Effector memory CD8-positive, alpha-beta T cell (primary cell): ENCODE results near the gene SLC12A6.
"Not testable (repeated sequence)": the region's sequence is repeated elsewhere in the genome, so short reads cannot be mapped to it uniquely, and the experiment has no call there.

Source experiments
- ATAC-seq: fragments of 150-1000 bp; cut with Tn5 transposase; replicated peaks from 2 replicates; pipeline ENCODE4 v1.10.0; 2021; ENCODE audit warnings: mild to moderate bottlenecking, moderate library complexity
- DNase-seq, 3 experiments: peaks; one replicate each; pipeline ENCODE4 v3.0.0; 2021
- H3K27ac Mint-ChIP-seq, 2 donors: one replicate each; pipeline ENCODE4 v1.8.0; 2022; ENCODE audit warnings: mild to moderate bottlenecking in 2 of 2, mixed read lengths in 2 of 2, moderate library complexity in 2 of 2
- H3K27me3 Mint-ChIP-seq, 2 donors: one replicate each; pipeline ENCODE4 v1.8.0; 2022; ENCODE audit warnings: mixed read lengths in 2 of 2
- H3K36me3 Mint-ChIP-seq: one replicate; pipeline ENCODE4 v1.8.0; 2022; ENCODE audit warnings: mild to moderate bottlenecking, moderate library complexity, mixed read lengths; ENCODE audit not compliant: insufficient read depth
- H3K4me1 Mint-ChIP-seq, 2 donors: one replicate each; pipeline ENCODE4 v1.8.0; 2022; ENCODE audit warnings: low read depth in 2 of 2, mixed read lengths in 2 of 2
- H3K4me3 Mint-ChIP-seq, 2 donors: one replicate each; pipeline ENCODE4 v1.8.0; 2022; ENCODE audit warnings: mild to moderate bottlenecking in 2 of 2, mixed read lengths in 2 of 2, moderate library complexity in 2 of 2
- H3K9me3 Mint-ChIP-seq, 2 donors: one replicate each; pipeline ENCODE4 v1.8.0; 2022; ENCODE audit warnings: mixed read lengths in 2 of 2

The SLC12A6 gene

DNA sequence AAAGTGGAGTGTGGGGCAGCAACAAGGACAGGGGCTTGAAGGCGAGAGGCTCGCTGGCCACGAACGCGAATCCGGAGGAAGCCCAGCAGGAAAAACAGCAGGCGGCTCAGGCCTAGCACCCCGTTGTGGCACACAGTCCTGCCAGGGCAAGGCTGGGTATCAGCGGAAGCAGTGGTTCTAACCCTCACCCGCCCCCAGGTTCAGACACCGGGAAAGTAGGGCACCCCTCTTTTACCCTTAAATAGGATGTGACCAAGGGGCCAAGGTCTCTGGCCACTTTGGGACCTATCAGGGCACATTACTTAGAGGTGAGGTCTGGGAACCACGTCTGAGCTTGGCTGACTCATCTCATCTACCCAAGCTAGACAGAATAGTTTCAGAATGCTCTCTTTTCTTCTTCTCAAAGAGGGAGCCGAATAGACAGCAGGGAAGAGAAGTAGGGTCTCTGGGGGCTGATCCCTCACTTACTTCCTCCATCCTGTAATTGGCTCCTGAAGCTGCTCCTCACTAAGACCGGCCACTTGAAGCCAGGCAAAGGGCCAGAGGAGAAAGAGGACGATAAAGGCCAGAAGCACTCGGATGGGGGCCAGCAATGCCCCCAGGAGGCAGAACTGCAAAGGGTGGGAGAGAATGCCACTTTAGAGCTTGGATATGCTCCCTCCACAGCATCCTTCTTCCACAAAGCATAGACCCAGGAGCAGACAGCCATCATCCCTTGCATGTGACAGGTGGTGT is 27.7 kb upstream of the SLC12A6 start:
- Mint-ChIP-seq H3K4me1 (peaks cover 23 to 36% of the 10 kb centered on the region in 2 donors), H3K27me3 (no peaks in the 10 kb centered on the region), H3K9me3 (no peaks in the 10 kb centered on the region), H3K4me3 (peak overlapping the region; percentile 94 to 97), H3K36me3 (peaks cover 22% of the 10 kb centered on the region), H3K27ac (peak overlapping the region; percentile 38 to 95)
- peak; percentile 5 for ATAC-seq
- peak; percentile 5 to 31 (median 27) for DNase-seq

DNA sequence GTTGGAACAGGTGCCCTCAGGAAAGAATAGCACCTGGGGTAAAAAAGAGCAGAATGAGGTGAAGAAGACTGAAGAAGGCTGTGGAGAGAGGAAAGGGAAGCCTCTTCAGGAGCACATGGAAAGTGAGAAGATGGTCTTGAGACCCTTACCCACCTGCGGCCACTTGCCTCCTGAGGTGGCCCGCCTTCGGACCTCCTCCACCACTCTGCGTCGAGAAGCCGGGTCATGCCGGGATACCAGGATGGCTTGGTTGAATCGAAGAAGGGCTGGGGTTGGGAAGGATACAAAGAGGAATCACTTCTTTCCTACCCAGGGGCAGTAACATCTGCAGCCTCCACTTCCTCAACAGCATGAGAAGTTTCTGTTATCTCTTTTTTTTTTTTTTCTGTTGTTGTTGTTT is 26.5 kb upstream of the SLC12A6 start:
- DNase-seq (no peak), ATAC-seq (no peak)
- Mint-ChIP-seq H3K4me3 (no peak overlapping the region), H3K4me1 (peaks cover 23 to 36% of the 10 kb centered on the region in 2 donors), H3K36me3 (peaks cover 31% of the 10 kb centered on the region), H3K27ac (peak overlapping the region; percentile 31 to 35), H3K9me3 (no peaks in the 10 kb centered on the region), H3K27me3 (no peaks in the 10 kb centered on the region)

DNA sequence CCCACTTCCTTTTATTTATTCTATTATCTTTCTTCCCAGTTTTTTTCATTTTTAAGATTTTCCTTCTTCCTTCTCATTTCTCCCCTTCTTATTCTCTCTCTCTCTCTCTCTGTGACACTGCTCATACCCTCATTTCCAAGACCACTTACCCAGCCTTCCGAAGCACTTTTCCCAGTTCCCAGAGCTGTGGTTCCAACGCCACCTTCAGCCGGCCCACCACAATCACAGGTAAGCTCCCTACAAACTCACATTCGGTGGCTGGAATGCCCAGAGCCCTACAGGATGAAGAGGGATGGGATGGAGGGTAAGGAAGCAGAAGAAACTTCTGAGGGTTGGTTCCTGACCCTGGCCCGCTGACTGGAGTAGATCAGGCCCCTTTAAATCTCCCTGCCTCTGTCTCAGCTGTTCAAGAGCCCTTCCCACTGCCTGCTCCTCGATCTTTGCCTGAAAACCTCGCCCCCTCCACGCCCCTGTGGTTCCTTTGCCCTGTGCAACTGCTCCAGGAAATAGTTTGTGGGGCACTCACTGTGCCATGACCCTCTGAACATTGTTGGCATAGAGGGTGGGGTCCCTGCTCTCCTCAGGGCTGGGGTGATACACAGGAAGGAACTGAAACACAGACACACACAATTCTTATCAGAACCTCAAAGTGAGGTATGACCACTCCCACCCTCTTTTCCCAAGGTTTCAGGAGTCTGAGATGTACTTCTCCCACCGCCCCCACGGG is 24.6 kb upstream of the SLC12A6 start:
- Mint-ChIP-seq H3K4me3 (no peak overlapping the region), H3K4me1 (peaks cover 21 to 29% of the 10 kb centered on the region in 2 donors), H3K9me3 (no peaks in the 10 kb centered on the region), H3K36me3 (peaks cover 41% of the 10 kb centered on the region), H3K27me3 (no peaks in the 10 kb centered on the region), H3K27ac (peak overlapping the region; percentile 77 to 79)
- DNase-seq (no peak), ATAC-seq (no peak)

DNA sequence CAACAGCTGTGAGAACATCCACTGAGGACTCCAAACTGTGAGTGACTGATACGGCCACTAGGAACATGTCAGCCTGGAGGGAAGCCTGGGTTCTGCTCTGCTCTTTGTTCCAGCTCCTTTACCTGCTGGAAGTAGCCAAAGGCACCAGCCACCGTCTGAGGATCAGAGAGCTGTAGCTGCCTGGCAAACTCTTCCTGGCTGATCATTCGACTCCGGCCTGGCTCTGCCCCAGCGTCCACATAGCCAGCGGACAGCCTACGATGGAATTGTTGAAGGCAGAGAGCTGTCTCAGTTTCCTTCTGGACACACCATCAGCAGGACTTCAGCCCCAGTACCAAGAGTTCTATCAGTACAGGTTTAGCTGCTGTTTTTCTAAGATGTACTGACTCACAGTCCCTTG is 23.7 kb upstream of the SLC12A6 start:
- H3K27me3 Mint-ChIP-seq, result no peaks in the 10 kb centered on the region
- H3K9me3 Mint-ChIP-seq, result no peaks in the 10 kb centered on the region
- H3K4me3 Mint-ChIP-seq, result no peak overlapping the region
- peak overlapping the region in 1 of 2 donors; percentile 77 for H3K27ac Mint-ChIP-seq
- ATAC-seq (no peak), DNase-seq (no peak)
- H3K4me1 Mint-ChIP-seq, result peaks cover 18 to 24% of the 10 kb centered on the region in 2 donors
- H3K36me3 Mint-ChIP-seq, result peaks cover 46% of the 10 kb centered on the region

DNA sequence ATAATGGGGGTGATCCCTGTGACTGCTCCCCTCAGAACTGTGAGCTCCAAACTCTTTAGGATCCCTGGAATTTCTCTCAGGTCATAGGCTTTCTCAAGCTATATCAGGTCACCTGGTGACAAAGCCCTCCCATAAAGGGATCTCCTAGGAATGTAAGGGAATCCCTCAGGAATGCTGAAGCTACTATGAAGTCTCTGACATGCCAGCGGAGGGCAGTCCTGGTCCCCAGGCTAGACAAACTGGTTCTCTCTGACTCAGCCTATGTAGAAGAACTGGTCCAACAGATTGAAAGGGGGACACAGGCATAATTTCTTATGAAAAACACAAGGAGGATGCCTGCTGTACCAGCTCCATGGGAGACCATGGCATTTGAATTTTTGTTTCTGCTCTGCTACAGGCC is 22.7 kb upstream of the SLC12A6 start:
- Mint-ChIP-seq H3K36me3 (peaks cover 44% of the 10 kb centered on the region), H3K9me3 (no peaks in the 10 kb centered on the region), H3K27ac (peak overlapping the region in 1 of 2 donors; percentile 64), H3K27me3 (no peaks in the 10 kb centered on the region), H3K4me3 (no peak overlapping the region), H3K4me1 (peaks cover 10 to 14% of the 10 kb centered on the region in 2 donors)
- no peak for DNase-seq
- no peak for ATAC-seq

DNA sequence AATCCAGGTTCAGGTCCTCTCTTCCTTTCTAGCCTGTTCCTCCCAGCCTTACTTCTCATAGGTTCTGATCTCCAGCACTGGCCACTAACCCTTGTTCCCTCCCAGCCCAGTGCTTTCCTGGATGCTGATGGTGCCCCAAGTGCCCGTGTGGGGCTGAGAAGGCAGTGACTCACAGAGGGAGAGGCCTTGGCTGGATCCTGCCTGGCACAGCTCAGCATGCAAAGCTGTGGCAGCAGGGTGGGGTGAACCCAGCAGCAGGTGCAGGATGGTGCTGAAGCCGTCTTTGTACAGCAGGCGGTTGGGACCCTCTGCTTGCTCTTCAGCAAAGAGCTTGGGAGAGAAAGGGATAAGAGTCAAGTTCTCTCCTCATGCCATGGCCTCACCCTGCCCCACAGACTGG is 21.8 kb upstream of the SLC12A6 start:
- Mint-ChIP-seq H3K27ac (no peak overlapping the region), H3K27me3 (no peaks in the 10 kb centered on the region), H3K36me3 (peaks cover 44% of the 10 kb centered on the region), H3K4me1 (peaks cover 3 to 5% of the 10 kb centered on the region in 2 donors), H3K4me3 (no peak overlapping the region), H3K9me3 (no peaks in the 10 kb centered on the region)
- no peak for ATAC-seq
- no peak for DNase-seq

DNA sequence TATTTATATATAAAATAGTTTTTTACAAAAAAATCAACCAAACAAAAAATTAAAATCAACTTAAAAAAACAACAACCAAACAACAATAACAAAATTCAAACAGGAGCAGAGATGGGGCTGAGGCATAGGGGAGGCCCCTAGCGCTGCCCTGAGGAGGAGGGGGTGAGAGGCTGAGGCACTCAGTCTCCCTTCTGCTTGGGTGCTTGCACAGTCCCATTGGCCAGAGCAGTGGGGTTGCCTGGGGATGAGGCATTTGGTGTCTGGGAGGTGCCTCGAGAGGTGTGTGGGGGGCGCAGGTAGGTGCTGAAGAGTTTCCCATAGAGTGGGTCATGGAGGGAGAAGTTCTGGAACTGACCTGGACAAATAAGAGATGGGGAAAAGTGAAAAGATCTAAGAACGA is 21.4 kb upstream of the SLC12A6 start:
- no peak for ATAC-seq
- no peak overlapping the region for H3K4me3 Mint-ChIP-seq
- peaks cover 46% of the 10 kb centered on the region for H3K36me3 Mint-ChIP-seq

DNA sequence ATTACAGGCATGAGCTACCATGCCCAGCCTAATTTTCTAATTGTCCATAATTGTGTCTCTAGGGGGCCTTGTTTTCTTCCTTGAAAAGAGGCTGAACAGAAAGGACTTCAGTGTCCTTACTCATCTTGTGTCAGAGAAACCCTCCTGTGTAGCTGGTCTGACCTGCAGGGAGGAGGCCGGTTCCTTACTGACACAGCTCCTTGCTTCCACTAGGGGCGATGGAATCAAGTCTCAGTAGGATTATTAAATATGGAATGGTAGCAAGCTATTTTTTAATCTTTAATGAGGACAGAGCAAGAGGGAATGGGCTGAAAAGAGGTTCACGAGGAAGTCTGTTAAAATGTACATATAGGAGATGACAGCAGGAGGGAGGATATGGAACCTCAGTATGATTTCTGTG is 20.8 kb upstream of the SLC12A6 start:
- DNase-seq (no peak), ATAC-seq (no peak)
- H3K4me3 Mint-ChIP-seq, result no peak overlapping the region
- H3K36me3 Mint-ChIP-seq, result peaks cover 46% of the 10 kb centered on the region
- H3K9me3 Mint-ChIP-seq, result no peaks in the 10 kb centered on the region
- no peaks in the 10 kb centered on the region for H3K27me3 Mint-ChIP-seq
- H3K27ac Mint-ChIP-seq, result no peak overlapping the region
- H3K4me1 Mint-ChIP-seq, result peaks cover 3 to 5% of the 10 kb centered on the region in 2 donors

More for the DNA sequence above, 21.4 kb upstream of the SLC12A6 start:
- Mint-ChIP-seq H3K27me3 (no peaks in the 10 kb centered on the region), H3K27ac (no peak overlapping the region), H3K4me1 (peaks cover 3 to 5% of the 10 kb centered on the region in 2 donors), H3K9me3 (no peaks in the 10 kb centered on the region)
- no peak for DNase-seq

DNA sequence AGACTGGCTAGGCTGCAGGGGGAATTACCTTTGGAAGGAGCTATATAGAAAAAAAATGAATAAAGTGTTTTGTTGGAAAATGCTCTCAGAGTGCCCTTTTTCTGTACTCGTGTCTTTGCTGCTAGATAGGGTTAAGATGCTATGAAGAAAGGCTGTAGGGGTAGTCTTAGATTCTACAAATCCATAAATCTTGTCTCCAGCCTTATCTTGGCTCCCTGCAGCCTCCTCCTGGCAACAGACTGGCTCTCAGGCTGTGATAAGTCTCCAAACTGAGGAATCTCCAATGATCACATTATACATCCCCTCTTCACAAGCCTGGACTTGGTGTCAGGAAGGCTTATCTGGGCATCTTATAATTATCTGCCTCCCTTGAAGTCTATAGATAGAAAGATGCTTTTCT is 20.1 kb upstream of the SLC12A6 start:
- H3K4me1 Mint-ChIP-seq, result peaks cover under 1% of the 10 kb centered on the region in 2 donors
- H3K9me3 Mint-ChIP-seq, result no peaks in the 10 kb centered on the region
- peaks cover 46% of the 10 kb centered on the region for H3K36me3 Mint-ChIP-seq
- no peak overlapping the region for H3K27ac Mint-ChIP-seq
- ATAC-seq (no peak), DNase-seq (no peak)
- no peaks in the 10 kb centered on the region for H3K27me3 Mint-ChIP-seq
- no peak overlapping the region for H3K4me3 Mint-ChIP-seq

DNA sequence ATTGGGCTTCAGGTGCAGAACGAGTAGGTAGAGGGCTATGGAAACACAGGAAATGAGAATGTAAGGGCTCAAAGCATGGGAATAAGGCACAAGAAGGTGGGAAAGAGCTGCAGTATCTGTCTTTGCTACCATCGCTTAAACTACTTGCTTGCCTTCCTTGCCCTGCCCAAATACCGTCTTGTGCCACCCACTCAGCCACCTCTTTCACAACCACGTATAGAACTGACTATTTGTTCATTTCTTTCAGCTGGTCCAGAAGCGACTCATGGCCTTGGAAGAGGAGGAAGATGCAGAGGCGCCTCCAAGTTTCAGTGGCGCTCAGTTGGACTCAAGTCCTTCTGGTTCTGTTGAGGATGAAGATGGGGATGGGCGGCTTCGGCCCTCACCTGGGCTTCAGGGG is 17.7 kb upstream of the SLC12A6 start:
- DNase-seq, result no peak
- Mint-ChIP-seq H3K4me1 (no peaks in the 10 kb centered on the region), H3K4me3 (no peak overlapping the region), H3K27ac (no peak overlapping the region), H3K36me3 (peaks cover 29% of the 10 kb centered on the region), H3K27me3 (no peaks in the 10 kb centered on the region), H3K9me3 (no peaks in the 10 kb centered on the region)
- no peak for ATAC-seq

DNA sequence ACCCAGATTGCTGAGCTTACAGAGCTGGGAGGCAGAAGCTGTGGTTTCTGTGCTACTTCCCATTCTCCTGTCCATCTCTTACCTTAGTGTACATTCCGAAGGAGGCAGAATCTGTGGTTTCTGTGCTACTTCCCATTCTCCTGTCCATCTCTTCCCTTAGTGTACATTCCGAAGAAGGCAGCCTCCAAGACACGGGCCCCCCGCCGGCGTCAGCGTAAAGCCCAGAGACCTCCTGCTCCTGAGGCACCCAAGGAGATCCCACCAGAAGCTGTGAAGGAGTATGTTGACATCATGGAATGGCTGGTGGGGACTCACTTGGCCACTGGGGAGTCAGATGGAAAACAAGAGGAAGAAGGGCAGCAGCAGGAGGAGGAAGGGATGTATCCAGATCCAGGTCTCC is 16.7 kb upstream of the SLC12A6 start:
- Mint-ChIP-seq H3K36me3 (peaks cover 23% of the 10 kb centered on the region), H3K27ac (no peak overlapping the region), H3K4me3 (no peak overlapping the region), H3K9me3 (no peaks in the 10 kb centered on the region), H3K27me3 (no peaks in the 10 kb centered on the region), H3K4me1 (no peaks in the 10 kb centered on the region)
- no peak for DNase-seq
- ATAC-seq, result no peak

DNA sequence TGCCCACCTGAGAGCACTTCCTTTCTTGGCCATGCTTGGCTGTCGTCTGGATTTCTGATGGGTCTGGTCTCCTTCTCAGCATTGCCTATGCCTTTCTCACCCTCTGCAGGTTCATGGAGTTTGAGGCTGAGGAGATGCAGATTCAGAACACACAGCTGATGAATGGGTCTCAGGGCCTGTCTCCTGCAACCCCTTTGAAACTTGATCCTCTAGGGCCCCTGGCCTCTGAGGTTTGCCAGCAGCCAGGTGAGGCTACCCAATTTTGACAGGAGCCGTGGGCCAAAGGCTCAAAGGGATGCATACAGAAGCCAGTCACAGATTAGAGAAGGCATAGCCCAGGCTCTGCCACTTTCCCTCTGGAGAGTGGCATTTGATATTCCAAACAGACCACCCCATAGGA is 16.0 kb upstream of the SLC12A6 start:
- Mint-ChIP-seq H3K27ac (no peak overlapping the region), H3K4me3 (no peak overlapping the region), H3K27me3 (no peaks in the 10 kb centered on the region), H3K4me1 (no peaks in the 10 kb centered on the region), H3K9me3 (no peaks in the 10 kb centered on the region), H3K36me3 (peaks cover 20% of the 10 kb centered on the region)
- no peak for DNase-seq
- no peak for ATAC-seq

DNA sequence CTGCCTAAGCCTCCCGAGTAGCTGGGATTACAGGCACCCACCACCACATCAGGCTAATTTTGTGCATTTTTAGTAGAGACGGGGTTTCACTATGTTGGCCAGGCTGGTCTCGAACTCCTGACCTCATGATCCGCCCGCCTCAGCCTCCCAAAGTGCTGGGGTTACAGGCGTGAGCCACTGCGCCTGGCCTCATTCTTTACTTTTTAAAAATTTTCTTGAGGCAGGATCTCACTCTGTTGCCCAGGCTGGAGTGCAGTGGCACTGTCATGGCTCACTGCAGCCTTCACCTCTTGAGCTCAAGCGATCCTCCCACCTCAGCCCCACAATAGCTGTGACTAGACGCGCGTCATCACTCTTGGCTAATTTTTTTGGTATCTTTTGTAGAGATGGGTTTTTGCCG is 15.4 kb upstream of the SLC12A6 start:
- not testable (repeated sequence) for H3K4me1 Mint-ChIP-seq, H3K27me3 Mint-ChIP-seq, H3K9me3 Mint-ChIP-seq, H3K4me3 Mint-ChIP-seq, H3K27ac Mint-ChIP-seq, ATAC-seq, DNase-seq
- H3K36me3 Mint-ChIP-seq, result peaks cover 14% of the 10 kb centered on the region

DNA sequence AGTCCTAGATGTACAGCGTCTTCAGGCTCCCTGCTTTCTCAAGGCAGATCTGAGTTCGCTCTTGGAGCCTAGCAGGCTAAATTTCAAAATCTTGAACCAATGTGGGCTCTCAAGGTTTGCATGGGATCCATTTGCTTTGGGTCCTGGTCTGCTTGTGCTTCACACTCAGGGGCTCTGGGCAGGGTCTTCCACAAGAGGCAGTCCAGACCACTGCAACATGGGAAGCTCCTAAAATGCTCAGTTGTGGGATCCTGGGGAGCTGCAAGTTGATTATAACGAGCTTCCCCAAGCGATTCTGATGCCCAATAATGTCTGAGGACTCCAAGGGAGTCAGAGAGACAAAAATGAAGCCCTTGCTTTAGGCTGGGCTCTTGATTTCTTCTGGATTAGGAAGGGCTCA is 12.2 kb upstream of the SLC12A6 start:
- Mint-ChIP-seq H3K27me3 (no peaks in the 10 kb centered on the region), H3K4me3 (no peak overlapping the region), H3K4me1 (no peaks in the 10 kb centered on the region), H3K9me3 (no peaks in the 10 kb centered on the region), H3K36me3 (peaks cover 8% of the 10 kb centered on the region), H3K27ac (no peak overlapping the region)
- no peak for DNase-seq
- no peak for ATAC-seq
